GM10248 (cell line): ENCODE results near the gene SLC25A51.

Experiments
- CTCF ChIA-PET: fragments of 300-600 bp; sonication (Branson Sonifier 250); formaldehyde crosslinking; extraction: SDS; loops from one replicate; lab custom pipeline; 2021; ENCODE audit warnings: antibody characterized with exemption; lab: Yijun Ruan, JAX
- POLR2A ChIA-PET: fragments of 350-650 bp; sonication (Branson Sonifier 250); formaldehyde crosslinking; extraction: SDS; loops from one replicate; lab custom pipeline; 2020; ENCODE audit warnings: antibody characterized with exemption; lab: Yijun Ruan, JAX
- DNase-seq: peaks from one replicate; pipeline ENCODE4 v3.0.0; 2012; ENCODE audit errors: extremely low spot score
- TF ChIP-seq, protein P1 (sequence below): IDR thresholded peaks from 2 replicates; pipeline ENCODE4 v1.5.1; 2012; ENCODE audit warnings: mild to moderate bottlenecking, low read depth; ENCODE audit errors: extremely low read depth, missing control alignments, control extremely low read depth

The SLC25A51 gene

DNA sequence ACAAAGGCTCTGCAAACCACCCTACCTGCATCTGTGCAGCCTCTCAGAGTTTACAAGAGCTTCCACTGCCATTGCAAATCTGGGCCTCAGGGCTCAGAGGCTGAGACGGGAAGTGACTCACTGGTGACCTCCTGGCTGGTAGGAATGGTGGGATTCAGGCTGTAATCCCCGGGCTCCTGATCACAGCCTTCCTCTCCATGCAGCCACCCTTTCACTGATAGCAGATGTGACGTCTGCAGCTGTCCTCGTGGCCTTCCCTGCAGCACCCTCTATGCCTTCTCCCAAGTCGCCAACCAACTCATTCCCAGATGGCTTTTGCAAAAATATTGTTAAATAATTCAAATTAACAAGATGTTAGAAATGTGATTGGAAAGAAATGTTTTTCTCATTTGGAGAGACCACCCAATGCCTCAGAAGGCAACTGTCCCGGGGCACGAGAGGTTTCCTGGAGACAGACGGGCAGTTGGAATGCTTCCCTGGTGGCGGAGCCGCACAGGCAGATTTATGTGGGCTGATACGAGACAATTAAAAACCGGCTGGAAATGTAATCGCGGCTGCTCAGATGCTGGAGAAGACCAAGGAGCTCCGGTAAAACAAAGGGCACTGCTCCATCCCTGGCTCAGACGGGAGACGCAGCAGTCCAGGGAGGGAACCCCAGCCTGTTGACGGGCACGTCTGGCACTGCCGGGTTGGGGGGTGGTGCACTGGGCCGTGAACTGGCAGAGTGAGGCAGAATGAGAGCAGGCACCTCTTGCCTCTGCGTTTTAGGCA lies 34.4 kb upstream of the SLC25A51 start:
- ChIA-PET CTCF (interaction anchor here (0.7 to 2.9 kb wide), 4 partner anchors 14 to 221 kb away, joined by 3 to 9 read pairs (median 6); no protein-coding TSS in a partner anchor), POLR2A (no interaction called here)
- no peak for DNase-seq
- TF ChIP-seq, protein P1, sequence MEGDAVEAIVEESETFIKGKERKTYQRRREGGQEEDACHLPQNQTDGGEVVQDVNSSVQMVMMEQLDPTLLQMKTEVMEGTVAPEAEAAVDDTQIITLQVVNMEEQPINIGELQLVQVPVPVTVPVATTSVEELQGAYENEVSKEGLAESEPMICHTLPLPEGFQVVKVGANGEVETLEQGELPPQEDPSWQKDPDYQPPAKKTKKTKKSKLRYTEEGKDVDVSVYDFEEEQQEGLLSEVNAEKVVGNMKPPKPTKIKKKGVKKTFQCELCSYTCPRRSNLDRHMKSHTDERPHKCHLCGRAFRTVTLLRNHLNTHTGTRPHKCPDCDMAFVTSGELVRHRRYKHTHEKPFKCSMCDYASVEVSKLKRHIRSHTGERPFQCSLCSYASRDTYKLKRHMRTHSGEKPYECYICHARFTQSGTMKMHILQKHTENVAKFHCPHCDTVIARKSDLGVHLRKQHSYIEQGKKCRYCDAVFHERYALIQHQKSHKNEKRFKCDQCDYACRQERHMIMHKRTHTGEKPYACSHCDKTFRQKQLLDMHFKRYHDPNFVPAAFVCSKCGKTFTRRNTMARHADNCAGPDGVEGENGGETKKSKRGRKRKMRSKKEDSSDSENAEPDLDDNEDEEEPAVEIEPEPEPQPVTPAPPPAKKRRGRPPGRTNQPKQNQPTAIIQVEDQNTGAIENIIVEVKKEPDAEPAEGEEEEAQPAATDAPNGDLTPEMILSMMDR: no peak

GRCh38 chr9:37937366-37937765 lies 33.4 kb upstream of the SLC25A51 start:
- ChIA-PET CTCF (interaction anchor here (0.7 to 2.9 kb wide), 4 partner anchors 23 to 496 kb away, joined by 3 to 9 read pairs (median 4); no protein-coding TSS in a partner anchor), POLR2A (no interaction called here)
- TF ChIP-seq, protein P1: no peak
- DNase-seq: no peak

DNA sequence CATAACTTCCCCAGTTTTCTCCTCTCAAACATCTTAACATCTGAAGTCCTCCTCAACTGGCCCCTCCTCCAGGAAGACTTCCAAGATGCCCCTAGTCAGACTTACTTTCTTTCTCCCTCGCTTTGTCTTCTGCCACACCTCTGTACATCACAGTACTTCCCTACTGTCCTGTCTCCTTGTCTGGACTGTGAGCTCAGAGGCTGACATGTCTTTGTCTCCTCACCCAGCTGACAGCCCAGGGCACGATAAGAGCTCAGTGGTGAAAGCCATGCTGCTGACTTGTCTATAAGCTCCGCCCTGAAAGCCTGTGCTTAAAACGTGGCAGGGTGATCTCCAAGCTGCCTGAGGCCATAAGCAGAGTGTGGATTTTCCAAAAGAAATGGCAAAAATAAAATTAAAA lies 33.0 kb upstream of the SLC25A51 start:
- no peak for DNase-seq
- ChIA-PET CTCF (interaction anchor here (1.5 to 2.9 kb wide), 3 partner anchors 23 to 496 kb away, joined by 3 to 9 read pairs (median 5); no protein-coding TSS in a partner anchor), POLR2A (no interaction called here)
- TF ChIP-seq, protein P1: no peak

DNA sequence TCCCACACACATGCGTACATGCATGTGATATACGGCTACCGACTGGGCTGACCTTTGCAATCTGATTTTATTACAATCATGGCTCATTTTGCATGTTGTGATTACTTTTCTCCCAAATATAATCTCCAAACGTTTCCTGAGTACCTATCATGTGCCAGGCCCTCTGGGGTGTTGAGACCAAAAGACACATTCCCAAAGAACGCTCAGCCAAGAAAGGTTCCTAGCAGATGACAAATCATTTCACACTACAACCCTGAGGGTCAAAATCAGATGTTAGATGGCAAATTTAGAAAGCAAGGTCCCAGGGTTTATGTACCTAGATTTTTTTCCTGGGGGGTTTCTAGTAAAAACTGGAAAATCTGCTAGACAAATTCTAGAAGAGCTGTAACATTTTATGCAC lies 32.4 kb upstream of the SLC25A51 start:
- POLR2A ChIA-PET: no interaction called here
- DNase-seq: no peak
- CTCF ChIA-PET: interaction anchor here (1.5 kb wide), 1 partner anchor 497 kb away, joined by 3 read pairs; no protein-coding TSS in a partner anchor
- TF ChIP-seq, protein P1: no peak

GRCh38 chr9:37935096-37935495 lies 31.2 kb upstream of the SLC25A51 start:
- TF ChIP-seq, protein P1: no peak
- POLR2A ChIA-PET: no interaction called here
- CTCF ChIA-PET: interaction anchor here (1.0 to 3.2 kb wide), 6 partner anchors 10 to 22 kb away, joined by 3 to 13 read pairs (median 4); no protein-coding TSS in a partner anchor
- DNase-seq: no peak

DNA sequence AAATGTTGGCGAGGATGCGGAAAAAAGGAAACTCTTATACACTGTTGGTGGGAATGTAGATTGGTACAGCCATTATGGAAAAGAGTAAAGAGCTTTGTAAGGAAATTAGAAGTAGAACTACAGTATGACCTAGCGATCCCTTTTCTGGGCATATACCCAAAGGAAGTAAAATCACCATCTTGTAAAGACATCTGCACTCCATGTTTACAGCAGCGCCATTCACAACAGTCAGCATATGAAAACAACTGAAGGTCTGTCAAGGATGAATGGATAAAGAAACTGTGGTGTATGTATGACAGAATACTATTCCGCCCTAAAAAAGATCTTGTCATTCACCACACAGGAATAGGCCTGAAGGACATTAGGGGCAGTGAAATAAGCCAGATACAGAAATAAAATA lies 27.7 kb upstream of the SLC25A51 start:
- ChIA-PET POLR2A (no interaction called here), CTCF (no interaction called here)
- TF ChIP-seq, protein P1: no peak
- DNase-seq: no peak
